Activated CD8-positive, alpha-beta T cell treated with anti-CD3 and anti-CD28 coated beads, Interleukin-2, amount 10 ng/mL, durations not matched to agents 7 days and 5 days (primary cell): ENCODE results near the gene KLF12. TPM values are rescaled to one million over a fixed set of nuclear protein-coding genes. Genes with fewer than 3 reads are reported as not detected.

Source experiments
- ATAC-seq: fragments of 150-1000 bp; cut with Tn5 transposase; one replicate; pipeline ENCODE4 v1.10.0; 2021; ENCODE audit warnings: moderate library complexity
- CTCF ChIA-PET: fragments of 350-600 bp; sonication (Branson Sonifier 250); formaldehyde crosslinking; loops from one replicate; lab custom pipeline; 2021; ENCODE audit warnings: antibody characterized with exemption; lab: Charles Lee
- POLR2A ChIA-PET: fragments of 350-600 bp; sonication (Branson Sonifier 250); formaldehyde crosslinking; loops from one replicate; lab custom pipeline; 2021; ENCODE audit warnings: antibody characterized with exemption; lab: Charles Lee
- DNase-seq: peaks from one replicate; pipeline ENCODE4 v3.0.0-alpha.2; 2020
- H3K27ac Mint-ChIP-seq: one replicate; pipeline ENCODE4 v1.8.0; 2021; ENCODE audit warnings: mild to moderate bottlenecking, mixed read lengths
- H3K27me3 Mint-ChIP-seq: one replicate; pipeline ENCODE4 v1.8.0; 2021; ENCODE audit warnings: low read depth, mixed read lengths
- H3K36me3 Mint-ChIP-seq: one replicate; pipeline ENCODE4 v1.8.0; 2021; ENCODE audit warnings: low read depth, mixed read lengths
- H3K4me1 Mint-ChIP-seq: one replicate; pipeline ENCODE4 v1.8.0; 2021; ENCODE audit warnings: low read depth, mixed read lengths
- H3K4me3 Mint-ChIP-seq: one replicate; pipeline ENCODE4 v1.8.0; 2021; ENCODE audit warnings: mild to moderate bottlenecking, mixed read lengths
- H3K9me3 Mint-ChIP-seq: one replicate; pipeline ENCODE4 v1.8.0; 2022; ENCODE audit warnings: mixed read lengths; ENCODE audit not compliant: insufficient read depth
- total RNA-seq, 2 experiments: library from RNA; stranded (reverse); gene quantifications; one replicate each; pipeline ENCODE4 v1.2.3, GENCODE V29; 2021

The KLF12 gene
- total RNA-seq, 2 experiments from 2014 or later = 24.6 to 26.3 TPM

DNA sequence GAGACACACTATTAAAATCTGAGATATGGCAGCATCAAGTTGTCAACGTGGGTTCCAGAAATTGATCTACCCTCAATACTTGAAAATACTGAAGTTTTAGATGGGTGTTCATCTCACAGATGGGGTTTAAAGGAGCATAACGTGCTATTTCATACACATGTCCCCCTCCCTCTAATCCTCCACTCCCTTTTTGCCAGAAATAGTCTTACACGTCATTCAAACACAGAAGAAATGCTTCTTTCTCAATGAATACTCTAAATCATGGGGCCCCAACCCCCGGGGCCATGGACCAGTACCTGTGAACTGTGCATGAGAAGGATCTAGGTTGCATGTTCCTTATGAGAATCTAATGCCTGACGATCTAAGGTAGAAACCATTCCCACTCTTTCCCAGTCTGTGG is 19.6 kb downstream of the KLF12 start:
- Mint-ChIP-seq H3K4me1 (peaks cover 38% of the 10 kb centered on the region), H3K9me3 (peaks cover 26% of the 10 kb centered on the region), H3K27me3 (no peaks in the 10 kb centered on the region), H3K27ac (no peak overlapping the region), H3K4me3 (no peak overlapping the region), H3K36me3 (peaks cover 55% of the 10 kb centered on the region)
- DNase-seq = no peak
- ATAC-seq = no peak
- POLR2A ChIA-PET = interaction anchor here (0.7 to 1.0 kb wide), 2 partner anchors 17 to 148 kb away, joined by 3 read pairs; no protein-coding TSS in a partner anchor
- CTCF ChIA-PET = no interaction called here

DNA sequence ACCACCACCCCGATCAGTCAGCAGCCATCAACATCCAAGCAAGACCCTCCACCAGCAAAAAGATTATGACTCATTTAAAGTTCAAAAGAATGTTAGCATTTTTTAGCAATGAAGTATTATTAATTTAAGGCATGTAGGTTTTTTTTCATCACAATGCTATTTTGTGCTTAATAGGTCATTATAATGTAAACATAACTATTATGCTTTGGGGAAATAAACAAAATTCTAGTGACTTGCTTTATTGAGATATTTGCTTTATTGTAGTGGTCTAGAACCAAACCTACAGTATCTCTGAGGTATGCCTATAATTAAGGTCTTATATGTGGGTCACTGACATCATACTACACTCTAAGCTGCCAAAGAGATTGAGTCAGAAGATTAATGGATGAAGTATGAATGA is 20.0 kb downstream of the KLF12 start:
- DNase-seq (no peak), ATAC-seq (no peak)
- H3K9me3 Mint-ChIP-seq = peaks cover 21% of the 10 kb centered on the region
- H3K4me1 Mint-ChIP-seq = peaks cover 37% of the 10 kb centered on the region
- H3K27ac Mint-ChIP-seq = no peak overlapping the region
- H3K36me3 Mint-ChIP-seq = peaks cover 52% of the 10 kb centered on the region
- no peak overlapping the region for H3K4me3 Mint-ChIP-seq
- no peaks in the 10 kb centered on the region for H3K27me3 Mint-ChIP-seq
- CTCF ChIA-PET = no interaction called here
- POLR2A ChIA-PET = interaction anchor here (0.7 kb wide), 1 partner anchor 148 kb away, joined by 3 read pairs; no protein-coding TSS in a partner anchor

DNA sequence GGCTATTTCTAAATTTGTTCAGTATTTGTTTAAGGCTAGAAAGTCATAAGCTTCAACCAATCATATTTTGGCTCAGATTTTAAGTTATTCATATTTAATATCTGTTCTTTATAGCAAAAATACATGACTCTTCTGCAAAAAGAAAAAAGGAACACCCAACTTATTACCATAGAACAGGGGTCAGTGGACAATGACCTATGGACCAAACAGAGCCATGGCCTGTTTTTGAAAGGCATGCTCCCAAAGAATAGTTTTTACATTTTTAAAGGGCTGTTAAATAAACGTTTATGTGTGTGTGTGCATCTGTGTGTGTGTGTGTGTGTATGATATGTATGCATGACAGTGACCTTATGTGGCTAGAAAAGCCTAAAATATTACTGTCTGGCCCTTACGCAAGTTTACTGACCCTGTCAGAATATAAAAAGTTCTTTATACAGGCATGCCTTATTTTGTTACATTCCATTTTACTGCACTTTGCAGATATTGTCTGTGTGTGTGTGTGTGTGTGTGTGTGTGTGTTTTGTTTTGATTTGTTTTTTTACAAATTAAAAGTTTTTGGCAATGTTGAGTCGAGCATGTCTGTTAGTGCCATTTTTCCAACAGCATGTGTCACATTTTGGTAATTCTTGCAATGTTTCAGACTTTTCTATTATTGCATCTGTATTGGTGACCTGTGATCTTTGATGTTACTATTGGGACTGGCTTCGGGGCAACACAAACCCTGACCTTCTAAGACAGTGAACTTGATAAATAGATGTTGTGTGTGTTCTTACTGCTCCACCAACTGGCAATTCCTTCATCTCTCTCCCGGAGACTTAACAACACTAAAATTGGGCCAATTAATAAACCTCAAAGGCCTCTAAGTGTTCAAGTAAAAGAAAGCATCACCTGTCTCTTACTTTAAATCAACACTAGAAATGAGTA is 22.0 kb downstream of the KLF12 start:
- Mint-ChIP-seq H3K36me3 (peaks cover 40% of the 10 kb centered on the region), H3K27ac (no peak overlapping the region), H3K9me3 (peaks cover 9% of the 10 kb centered on the region), H3K27me3 (no peaks in the 10 kb centered on the region), H3K4me1 (peaks cover 26% of the 10 kb centered on the region), H3K4me3 (no peak overlapping the region)
- ChIA-PET CTCF (no interaction called here), POLR2A (no interaction called here)
- DNase-seq (no peak), ATAC-seq (no peak)

DNA sequence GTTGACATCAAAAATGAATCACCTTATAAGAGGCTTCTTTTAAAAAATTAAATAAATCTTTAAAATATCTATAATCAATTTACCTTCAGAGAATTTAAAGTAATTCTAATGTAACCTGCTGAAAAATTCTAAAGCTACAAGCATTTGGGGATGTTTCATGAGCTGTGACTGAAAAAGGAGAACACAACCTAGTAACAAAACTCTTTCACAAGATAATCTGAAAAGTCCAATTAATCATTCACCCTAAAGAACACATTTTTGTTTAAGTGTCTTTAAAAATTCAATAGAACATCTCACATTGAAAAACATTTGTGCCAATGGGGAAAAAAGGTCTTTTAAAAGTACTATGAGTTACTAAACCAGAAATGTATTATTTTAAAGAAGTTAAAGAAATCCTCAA is 22.8 kb downstream of the KLF12 start:
- Mint-ChIP-seq H3K4me3 (no peak overlapping the region), H3K36me3 (peaks cover 38% of the 10 kb centered on the region), H3K9me3 (peaks cover 7% of the 10 kb centered on the region), H3K4me1 (peaks cover 24% of the 10 kb centered on the region), H3K27me3 (no peaks in the 10 kb centered on the region), H3K27ac (no peak overlapping the region)
- ChIA-PET CTCF (no interaction called here), POLR2A (no interaction called here)
- ATAC-seq (no peak), DNase-seq (no peak)

DNA sequence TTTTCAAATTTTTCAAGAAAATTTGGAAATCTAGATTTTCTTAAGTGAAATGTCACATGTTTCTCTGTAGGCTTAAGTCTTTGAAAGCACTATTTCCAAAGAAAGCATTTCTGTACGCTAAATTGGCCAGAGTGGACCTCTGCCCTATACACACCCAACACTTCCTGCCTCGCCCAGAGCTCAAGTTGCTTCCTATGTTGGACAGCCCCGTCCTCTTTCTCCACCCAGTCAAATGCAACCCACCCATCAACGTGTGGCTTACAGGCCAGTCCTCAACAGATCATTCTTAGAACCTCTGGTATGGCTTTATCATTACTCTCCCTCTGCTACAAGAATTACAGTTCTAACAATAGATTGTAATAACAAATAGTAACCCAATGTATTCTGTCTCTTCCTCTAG is 24.2 kb downstream of the KLF12 start:
- no peak overlapping the region for H3K4me3 Mint-ChIP-seq
- H3K4me1 Mint-ChIP-seq = peaks cover 16% of the 10 kb centered on the region
- peaks cover 31% of the 10 kb centered on the region for H3K36me3 Mint-ChIP-seq
- peaks cover 7% of the 10 kb centered on the region for H3K9me3 Mint-ChIP-seq
- no peak overlapping the region for H3K27ac Mint-ChIP-seq
- ChIA-PET CTCF (interaction anchor here (1.8 kb wide), 1 partner anchor 177 kb away, joined by 5 read pairs; no protein-coding TSS in a partner anchor), POLR2A (interaction anchor here (1.3 kb wide), 1 partner anchor 23 kb away, joined by 3 read pairs; no protein-coding TSS in a partner anchor)
- ATAC-seq = no peak
- H3K27me3 Mint-ChIP-seq = no peaks in the 10 kb centered on the region
- no peak for DNase-seq

DNA sequence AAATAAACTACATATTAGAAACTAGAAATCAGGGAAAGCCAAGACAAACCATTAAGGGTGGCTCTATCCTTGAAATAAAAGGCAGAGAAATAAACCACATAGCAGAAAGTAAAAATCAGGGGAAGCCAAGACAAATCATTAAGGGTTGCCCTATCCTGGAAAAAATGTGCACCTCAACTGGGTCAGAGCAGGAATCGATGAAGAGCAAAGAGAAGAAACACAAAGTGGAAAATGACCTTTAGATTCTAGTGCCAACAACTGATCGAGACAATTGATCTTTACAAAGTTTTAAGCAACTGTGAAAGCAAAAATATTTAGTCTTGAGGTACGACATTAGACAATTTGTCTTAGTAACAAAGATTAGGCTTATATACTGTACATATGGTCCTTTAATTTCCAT is 26.6 kb downstream of the KLF12 start:
- Mint-ChIP-seq H3K4me1 (peaks cover 8% of the 10 kb centered on the region), H3K9me3 (peaks cover 10% of the 10 kb centered on the region), H3K27ac (no peak overlapping the region), H3K36me3 (peaks cover 24% of the 10 kb centered on the region), H3K4me3 (no peak overlapping the region), H3K27me3 (no peaks in the 10 kb centered on the region)
- POLR2A ChIA-PET = no interaction called here
- CTCF ChIA-PET = no interaction called here
- no peak for DNase-seq
- no peak for ATAC-seq

DNA sequence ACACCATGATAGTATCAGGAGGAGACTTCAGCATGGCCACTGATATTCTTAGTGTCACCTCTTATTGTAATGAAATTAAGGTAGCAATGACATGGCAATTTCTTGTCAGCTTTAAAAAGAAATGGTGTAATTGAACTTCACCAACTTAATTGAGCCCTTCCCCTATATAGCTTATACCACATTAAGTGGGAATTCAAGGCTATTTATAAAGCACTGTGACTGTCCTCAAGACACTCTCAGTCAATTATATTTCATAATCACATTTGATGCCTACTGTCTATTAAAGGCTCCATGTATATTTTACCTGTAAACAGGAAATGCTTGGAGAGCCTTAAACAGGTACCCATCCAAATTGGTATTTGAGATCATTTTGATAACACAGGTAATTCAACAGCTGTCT is 28.3 kb downstream of the KLF12 start:
- CTCF ChIA-PET = no interaction called here
- Mint-ChIP-seq H3K9me3 (peaks cover 10% of the 10 kb centered on the region), H3K4me3 (no peak overlapping the region), H3K27ac (no peak overlapping the region), H3K36me3 (peaks cover 32% of the 10 kb centered on the region), H3K27me3 (no peaks in the 10 kb centered on the region), H3K4me1 (peaks cover 11% of the 10 kb centered on the region)
- POLR2A ChIA-PET = no interaction called here
- no peak for ATAC-seq
- no peak for DNase-seq

DNA sequence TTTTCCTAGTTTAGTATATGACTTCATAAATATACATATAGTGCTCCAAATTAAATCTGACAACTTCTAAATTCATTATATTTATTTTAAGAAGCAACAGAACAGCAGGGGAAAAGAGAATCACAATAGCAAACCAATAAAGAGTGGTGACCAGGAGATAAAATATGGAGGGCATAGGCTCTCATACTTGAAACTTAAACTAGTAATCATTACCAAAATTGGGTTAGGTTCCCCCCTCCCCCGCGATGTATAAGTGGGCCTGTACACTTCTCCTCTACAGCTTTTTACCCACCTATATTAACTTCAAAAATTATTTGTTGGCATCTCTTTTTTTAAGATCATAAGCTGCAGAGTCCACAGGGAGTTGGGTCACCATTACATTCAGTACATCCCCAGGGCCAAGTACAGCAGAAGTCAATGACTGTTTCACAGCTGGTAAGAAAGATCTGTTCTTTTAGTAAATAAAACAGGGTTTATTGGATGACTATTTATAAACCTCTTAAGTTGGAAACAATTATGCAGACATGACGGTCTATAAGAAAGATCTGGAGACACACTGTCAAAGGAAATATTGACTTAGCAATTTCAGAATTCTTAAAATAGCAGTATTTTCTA is 29.4 kb downstream of the KLF12 start:
- ChIA-PET POLR2A (no interaction called here), CTCF (no interaction called here)
- H3K4me3 Mint-ChIP-seq = no peak overlapping the region
- peaks cover 27% of the 10 kb centered on the region for H3K36me3 Mint-ChIP-seq
- no peak overlapping the region for H3K27ac Mint-ChIP-seq
- no peak for ATAC-seq
- H3K27me3 Mint-ChIP-seq = no peaks in the 10 kb centered on the region
- no peak for DNase-seq
- H3K9me3 Mint-ChIP-seq = peaks cover 10% of the 10 kb centered on the region
- peaks cover 7% of the 10 kb centered on the region for H3K4me1 Mint-ChIP-seq

DNA sequence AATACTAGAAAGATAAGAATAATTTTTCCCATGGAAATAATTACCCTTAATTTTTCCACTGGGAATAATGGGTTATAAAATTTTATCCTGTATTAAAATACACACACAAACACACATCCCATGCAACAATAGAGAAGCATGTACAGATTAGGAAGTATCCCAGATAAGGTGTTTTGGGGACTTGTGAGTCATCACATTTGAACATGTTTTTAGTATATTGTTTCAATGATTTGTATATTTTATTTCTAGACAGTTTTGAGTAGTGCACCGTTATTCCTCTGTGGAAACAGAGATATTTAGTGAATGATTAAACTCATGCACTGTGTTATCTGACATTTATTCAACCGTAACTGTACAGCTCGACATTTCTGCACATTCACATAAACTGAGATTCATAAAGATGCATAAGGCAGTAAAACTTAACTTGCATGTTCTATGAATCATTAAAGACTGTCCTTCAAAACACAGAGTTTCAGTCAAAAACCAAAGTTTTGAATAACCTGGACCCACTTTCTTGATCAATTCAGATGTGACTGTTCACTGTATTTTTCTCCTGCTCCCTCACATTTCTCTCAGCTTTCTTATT is 30.1 kb downstream of the KLF12 start:
- H3K27ac Mint-ChIP-seq = no peak overlapping the region
- no peak overlapping the region for H3K4me3 Mint-ChIP-seq
- H3K4me1 Mint-ChIP-seq = peaks cover 5% of the 10 kb centered on the region
- peaks cover 25% of the 10 kb centered on the region for H3K36me3 Mint-ChIP-seq
- H3K9me3 Mint-ChIP-seq = peaks cover 10% of the 10 kb centered on the region
- CTCF ChIA-PET = no interaction called here
- H3K27me3 Mint-ChIP-seq = no peaks in the 10 kb centered on the region
- no peak for DNase-seq
- no peak for ATAC-seq
- POLR2A ChIA-PET = no interaction called here

DNA sequence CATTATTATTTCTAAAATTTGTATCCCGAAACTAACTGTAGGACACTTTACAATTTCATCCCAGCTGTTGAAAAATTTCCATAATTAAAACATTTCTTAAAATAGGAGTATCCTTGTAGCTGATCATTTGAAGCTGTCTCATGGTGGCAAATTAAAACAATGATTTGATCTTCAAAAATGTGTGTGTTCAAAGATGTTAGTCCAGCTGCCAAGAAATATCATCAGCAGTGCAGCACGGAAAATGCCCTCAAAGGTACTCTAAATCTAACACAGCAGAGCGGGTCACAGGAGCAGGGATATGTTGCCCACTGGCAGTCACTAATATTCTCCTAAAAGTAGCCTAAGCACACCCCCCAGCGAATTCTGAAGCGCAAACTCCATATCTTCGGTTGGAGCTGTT is 31.0 kb downstream of the KLF12 start:
- H3K27ac Mint-ChIP-seq = no peak overlapping the region

DNA sequence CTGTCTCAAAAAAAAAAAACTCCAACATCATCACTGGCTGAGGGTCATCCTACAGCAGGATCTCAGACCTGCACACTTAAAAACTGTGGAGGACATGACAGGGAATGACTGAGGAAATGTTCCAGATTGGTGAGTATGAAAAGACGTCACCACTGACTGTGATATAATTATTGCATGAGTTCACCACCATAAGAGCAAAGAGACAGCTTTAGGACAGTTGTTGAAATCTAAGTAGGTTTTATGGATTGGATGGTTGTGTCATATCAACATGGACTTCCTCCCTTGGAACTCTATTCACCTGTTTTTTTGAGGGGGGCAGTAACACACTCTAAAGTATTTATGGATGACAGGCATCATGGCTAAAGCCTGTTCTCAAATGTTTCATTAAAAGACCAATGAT is 31.5 kb downstream of the KLF12 start:
- CTCF ChIA-PET = no interaction called here

More for the DNA sequence above, 31.0 kb downstream of the KLF12 start:
- Mint-ChIP-seq H3K27me3 (no peaks in the 10 kb centered on the region), H3K4me1 (peaks cover 5% of the 10 kb centered on the region), H3K4me3 (no peak overlapping the region), H3K36me3 (peaks cover 22% of the 10 kb centered on the region), H3K9me3 (peaks cover 10% of the 10 kb centered on the region)
- ChIA-PET CTCF (no interaction called here), POLR2A (no interaction called here)
- no peak for DNase-seq
- no peak for ATAC-seq

DNA sequence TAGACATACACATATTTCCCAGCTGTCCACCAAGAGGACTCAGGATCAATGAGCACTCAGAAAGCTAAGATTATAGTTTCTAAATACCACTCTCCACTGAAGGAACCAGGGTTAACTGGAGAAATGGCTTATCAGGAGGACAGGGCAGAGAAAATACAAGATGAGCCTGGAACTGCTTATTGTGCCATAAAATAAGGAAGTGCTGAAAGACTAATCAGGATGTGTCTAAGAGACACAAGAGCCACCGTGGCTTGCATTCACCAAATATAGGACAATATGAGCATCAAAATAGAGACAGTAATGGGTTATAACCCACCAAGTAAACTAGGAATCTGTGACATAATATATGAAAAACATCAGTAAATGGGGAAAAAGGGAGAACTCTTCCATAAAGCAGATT is 32.8 kb downstream of the KLF12 start:
- Mint-ChIP-seq H3K36me3 (peaks cover 22% of the 10 kb centered on the region), H3K27me3 (no peaks in the 10 kb centered on the region), H3K4me1 (peaks cover 8% of the 10 kb centered on the region), H3K4me3 (no peak overlapping the region), H3K27ac (no peak overlapping the region), H3K9me3 (peaks cover 4% of the 10 kb centered on the region)
- ChIA-PET CTCF (no interaction called here), POLR2A (no interaction called here)
- no peak for ATAC-seq
- DNase-seq = no peak

More for the DNA sequence above, 31.5 kb downstream of the KLF12 start:
- no peaks in the 10 kb centered on the region for H3K27me3 Mint-ChIP-seq
- no peak for ATAC-seq
- H3K36me3 Mint-ChIP-seq = peaks cover 22% of the 10 kb centered on the region
- DNase-seq = no peak
- H3K27ac Mint-ChIP-seq = no peak overlapping the region
- H3K4me1 Mint-ChIP-seq = peaks cover 5% of the 10 kb centered on the region
- H3K4me3 Mint-ChIP-seq = no peak overlapping the region
- POLR2A ChIA-PET = no interaction called here
- H3K9me3 Mint-ChIP-seq = peaks cover 8% of the 10 kb centered on the region
